NCI-H2029 (cell line): Measurements from ENCODE around the gene DENND6B.

Experiments
- DNase-seq: peaks from one replicate; lab custom pipeline; 2025; lab: John Stamatoyannopoulos, UW

The DENND6B gene

DNA sequence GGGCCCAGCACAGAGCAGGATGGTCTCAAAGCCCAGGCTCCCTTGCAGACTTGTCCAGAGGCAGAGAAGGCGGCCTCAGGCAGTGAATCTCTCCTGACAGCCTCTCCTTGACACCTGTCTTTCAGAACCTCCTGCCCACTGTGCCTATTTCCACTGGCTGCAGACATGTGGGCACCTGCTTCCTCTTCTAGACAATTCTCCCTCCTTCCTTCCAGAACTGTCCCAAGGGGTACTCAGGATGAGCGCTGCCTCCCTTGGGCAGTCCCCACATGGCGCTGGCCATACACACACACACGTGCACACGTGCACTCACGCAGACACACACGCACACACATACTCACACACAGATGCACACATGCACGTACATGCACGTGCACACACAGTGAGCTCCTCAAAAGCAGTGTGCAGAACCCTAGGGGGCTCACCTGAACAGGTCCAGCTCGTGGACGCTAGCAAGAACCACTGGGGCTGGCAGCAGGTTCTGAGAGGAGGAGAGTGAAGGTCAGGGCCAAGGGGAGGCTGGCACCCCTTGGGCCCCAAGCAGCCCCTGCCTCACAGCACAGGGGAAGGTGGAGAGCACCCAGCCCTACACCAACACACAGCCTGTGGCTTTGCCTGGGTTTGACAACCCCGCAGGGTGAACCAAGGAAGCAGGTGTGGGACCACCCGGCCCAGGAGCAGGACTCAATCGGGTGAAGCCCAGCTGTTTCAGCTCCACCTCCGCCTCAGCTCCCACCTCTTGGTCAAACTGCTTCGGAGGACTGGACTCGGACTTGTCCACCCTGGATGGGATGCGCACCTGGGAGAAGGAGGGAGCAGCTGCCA, 11.3 kb downstream of the DENND6B start:
- DNase-seq = no peak

DNA sequence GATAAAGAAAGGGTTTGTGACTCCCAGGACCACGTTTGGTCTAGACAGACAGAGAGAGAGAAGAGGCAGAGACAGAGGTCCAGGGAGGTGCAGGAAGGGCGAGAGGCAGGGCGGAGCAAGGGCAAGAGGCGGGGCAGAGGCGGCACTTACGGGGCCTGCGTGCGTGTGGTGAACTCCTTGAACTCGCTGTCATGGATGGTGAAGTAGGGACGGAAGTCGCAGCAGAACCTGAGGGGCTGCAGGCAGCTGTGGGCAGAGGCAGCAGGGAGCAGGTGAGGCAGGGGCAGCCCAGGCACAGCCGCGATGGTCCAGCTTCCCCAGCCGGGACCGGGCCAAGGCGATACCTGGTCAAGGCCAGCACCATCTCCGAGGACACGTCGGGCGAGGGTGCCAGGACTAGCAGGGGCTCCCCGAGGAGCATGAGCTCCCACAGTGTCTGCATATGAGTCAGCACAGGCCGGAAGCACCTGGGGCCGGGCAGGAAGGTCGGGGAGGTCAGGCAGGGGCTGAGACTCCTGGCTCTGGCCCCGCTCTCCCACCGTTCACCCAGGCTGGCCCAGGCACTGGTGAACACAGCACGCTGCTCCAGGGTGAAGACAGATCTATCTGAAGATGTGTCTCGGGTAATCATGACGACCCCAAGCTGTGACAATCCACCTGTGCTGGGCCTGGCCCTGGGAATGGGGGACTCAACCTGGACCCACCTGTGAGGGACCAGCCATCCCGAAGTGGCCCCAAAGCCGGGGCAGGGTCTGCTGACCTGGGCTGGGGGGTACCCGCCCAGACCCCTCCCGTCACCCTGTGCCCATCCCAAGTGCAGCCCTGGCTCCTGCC, 12.1 kb downstream of the DENND6B start:
- DNase-seq = no peak

GRCh38 chr22:50314081-50314454, 12.7 kb downstream of the DENND6B start:
- DNase-seq = no peak

GRCh38 chr22:50313600-50313999, 13.2 kb downstream of the DENND6B start:
- DNase-seq = no peak

DNA sequence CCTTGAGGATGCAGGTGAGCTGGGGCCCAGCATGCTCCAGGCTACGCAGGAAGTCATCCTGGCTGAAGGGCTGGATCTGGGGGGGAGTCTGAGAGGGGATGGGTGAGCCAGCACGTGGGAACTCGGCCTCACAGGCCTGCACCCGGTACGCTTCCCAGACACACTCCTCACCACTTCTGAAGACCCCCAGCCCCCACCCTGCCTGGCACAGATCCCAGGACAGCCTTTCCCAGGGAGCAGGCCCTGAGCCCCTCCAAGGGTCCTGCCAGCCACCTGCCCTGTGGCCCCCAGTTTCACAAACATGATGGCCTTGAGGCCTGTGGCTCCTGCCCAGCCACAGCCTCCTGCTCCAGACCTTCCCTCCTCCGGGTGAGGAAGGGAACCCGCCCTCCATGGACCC, 13.8 kb downstream of the DENND6B start:
- no peak for DNase-seq

DNA sequence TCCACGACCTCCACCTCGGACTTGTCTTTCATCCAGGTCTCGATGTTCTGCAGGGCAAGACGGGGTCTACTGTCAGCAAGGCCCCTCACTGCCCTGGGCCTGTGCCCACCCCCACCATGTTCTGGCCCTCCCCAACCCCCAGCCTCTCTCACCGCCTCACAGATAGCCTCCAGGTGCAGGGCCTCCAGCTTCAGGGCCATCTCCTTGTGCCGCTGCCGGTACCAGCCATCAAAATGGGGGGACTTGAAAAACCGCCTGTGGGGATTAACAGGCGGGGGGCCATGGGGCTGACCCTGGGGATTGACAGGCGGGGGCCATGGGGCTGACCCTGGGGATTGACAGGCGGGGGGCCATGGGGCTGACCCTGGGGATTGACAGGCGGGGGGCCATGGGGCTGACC, 14.4 kb downstream of the DENND6B start:
- DNase-seq = no peak

DNA sequence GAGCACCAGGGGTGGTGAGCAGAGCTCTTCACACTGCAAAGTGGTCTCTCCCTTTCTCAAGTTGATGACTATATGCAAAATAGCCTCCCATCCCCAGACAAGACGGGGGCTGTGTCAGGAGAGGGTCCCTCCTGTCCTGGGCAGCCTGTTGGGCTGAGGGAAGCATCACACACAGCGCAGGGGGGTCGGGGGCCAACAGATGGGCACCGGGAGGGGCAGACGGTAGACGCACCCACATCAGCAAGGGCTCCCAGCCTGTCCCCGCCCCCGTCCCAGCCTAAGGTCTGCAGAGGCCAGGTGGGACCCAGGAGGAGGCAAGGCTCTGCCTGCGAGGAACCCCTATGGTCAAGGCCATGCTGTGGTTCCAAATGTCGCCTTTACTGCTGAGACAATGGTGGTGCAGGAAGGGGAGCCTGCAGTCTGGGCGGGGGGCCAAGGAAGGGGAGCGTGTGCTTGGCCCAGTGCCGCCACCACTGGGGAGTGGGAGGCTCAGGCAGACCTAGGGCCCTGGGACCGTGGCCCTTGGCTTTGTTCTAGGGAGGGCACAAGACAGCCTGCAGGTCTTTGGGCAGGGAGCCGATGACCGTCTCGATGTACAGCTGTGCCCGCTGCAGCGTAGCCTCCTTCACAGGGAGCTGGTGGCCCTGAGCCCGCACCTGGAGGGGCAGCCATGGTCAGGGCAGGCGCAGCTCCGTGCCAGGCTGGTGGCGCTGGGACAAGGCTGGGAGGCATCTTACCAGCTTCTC, 15.0 kb downstream of the DENND6B start:
- no peak for DNase-seq

DNA sequence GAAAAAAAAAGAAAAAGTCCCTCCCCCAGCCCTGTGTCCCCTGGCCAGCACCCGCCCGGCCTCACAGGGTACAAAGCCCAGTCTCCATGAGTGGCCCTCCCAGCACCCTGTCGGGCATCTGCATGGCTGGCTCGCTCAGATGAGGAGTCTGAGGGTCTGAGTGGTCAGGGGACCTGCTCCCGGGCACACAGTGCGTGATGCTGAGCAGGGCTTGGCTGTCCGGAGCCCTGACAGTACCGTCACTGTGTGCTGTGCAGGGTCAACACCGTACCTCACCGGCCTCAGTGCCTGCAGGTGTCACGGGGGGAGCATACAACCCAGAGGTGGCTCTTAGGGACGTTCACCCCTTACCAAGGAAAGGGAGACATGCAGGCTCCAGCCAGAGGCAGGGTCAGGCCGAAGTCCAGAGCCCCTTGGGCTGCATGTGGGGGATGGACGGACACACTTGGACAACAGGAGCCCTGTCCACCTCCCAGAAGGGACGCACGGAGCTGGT, 15.8 kb downstream of the DENND6B start:
- no peak for DNase-seq

DNA sequence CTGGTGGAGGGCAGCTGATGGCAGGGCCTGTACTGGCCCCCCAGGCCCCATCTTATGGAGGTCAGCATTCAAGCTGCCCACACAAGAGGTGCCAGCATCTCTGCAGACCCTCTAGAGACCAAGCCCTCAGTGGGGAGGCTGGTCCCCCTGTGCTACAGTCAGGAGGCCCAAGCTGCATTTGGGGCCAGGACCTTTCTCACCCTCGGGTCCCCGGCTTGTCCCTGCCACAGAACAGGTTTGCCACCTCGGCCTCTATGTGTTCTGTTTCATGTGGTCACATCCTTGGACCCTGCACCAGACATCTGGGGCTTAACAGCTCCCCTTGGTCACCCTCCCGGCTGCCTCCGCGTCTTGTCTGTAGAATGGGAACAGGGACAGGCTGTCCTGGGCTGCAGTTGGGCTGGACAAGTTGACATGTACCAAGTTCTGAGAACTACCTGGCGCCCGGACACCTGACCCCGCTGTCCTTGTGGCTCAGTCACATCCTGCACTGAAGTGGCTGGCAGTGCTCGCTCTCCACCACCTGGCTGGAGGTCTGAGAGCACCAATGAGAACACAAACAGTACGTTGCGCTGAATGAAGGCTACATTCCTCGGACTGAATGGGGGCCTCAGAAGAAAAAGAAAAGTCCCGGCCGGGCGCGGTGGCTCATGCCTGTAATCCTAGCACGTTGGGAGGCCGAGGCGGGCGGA, 16.6 kb downstream of the DENND6B start:
- DNase-seq = peak; percentile 5

DNA sequence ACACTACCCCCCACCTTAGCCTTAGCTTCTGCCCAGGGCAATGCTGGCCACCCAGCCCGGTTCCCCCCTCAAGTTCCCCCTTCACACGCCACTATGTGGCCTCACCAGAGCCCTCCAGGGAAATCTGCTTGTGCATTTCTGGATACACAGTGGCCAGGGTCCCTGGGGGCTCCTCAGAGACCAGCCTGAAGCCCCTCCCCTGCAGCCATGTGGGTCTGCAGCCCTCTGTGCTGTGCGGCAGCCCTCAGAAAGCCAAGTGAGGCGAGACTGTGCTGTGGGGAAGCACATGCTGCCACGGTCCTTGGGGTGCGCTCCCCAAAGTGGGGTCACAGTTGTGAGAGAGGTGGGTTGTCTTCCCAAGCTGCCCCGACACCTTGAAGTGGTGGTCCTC, 17.2 kb downstream of the DENND6B start:
- DNase-seq = no peak

DNA sequence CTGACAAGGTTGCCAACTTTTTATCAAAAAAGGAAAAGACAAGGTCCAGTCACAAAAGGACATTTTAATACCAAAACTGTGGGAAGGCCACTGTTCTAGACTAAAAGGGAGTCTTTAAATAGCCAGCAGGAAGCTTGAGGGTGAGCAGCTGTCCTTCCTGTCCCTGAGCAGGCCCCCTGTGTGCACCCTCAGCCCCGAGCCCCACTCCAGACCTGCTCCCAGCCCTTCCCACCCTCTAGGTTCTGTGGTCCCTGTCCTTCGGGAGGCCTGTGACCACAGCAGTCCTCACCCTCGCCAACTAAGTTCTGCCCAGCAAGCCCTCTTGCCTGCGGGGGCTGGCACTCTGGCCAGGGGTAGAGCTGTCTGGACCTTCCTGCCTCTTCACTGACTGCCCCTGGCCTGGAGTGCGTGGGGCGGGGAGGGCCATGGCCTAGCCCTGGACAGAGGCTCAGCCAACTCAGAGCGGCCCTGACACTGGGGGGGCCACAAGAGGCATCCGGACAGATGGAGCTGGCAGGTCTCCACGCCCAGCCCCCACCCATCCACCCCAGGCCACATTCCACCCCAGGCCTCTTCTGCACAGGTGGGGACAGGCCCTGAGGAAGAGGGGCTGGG, 17.7 kb downstream of the DENND6B start:
- DNase-seq = no peak

DNA sequence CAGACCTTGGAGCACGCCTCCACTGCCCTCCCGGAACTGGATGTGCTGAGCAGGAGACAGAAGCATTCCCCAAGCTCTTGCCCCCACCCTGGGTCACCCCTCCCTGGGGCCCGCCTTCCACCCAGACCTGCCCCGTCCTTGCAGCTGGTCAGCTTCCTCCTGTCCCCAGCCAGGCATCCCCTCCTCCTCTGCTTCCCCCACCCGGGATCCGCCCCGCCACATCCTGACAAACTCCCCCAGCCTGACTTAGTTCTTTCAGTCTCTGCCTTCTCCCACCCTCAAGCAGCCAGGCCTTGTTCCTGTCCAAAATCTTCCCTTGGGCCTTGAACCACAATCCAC, 18.2 kb downstream of the DENND6B start:
- DNase-seq = no peak

DNA sequence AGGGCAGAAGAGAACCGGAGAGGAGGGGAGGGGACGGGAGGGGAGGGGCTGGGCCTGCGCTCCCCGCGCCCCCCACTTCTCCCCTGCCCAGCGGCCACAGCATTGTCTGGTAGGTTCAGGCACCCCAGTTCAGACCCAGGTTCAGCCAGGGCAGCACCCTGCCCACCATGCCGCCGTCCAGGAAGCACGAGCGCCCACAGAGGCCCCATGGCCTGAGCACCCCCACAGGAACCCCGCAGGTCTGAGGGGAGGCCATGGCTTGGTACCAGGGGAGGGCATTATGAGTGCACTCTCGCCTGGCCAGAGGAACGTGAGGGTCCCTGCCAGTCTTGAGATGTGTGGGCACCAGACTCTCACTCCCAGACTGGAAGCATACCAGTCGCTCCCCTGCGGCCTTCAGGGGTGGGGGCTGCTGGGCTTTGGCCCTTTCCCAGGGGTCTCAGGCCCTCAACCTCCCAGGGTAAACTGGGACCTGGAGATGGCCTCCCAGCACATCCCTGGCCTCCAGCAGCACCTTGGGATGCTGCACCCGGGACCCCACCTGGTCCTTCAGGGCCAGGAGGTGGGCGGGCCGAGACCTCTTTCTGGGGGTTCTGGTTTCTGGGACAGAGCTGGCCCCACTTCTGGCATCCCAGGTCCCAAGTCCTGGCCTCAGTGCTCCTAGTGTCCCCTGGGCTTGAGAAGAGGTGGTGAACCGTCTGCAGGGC, 18.8 kb downstream of the DENND6B start:
- no peak for DNase-seq

- DNase-seq = peak; percentile 48
These were observed 19.8 kb downstream of the DENND6B start, which contains the start of gene PLXNB2 for GRCh38 chr22:50306753-50307749. Gene PLXNB2 (minus strand): TSS chr22:50307646. CDS start chr22:50290584, 17,062 bp downstream.

DNA sequence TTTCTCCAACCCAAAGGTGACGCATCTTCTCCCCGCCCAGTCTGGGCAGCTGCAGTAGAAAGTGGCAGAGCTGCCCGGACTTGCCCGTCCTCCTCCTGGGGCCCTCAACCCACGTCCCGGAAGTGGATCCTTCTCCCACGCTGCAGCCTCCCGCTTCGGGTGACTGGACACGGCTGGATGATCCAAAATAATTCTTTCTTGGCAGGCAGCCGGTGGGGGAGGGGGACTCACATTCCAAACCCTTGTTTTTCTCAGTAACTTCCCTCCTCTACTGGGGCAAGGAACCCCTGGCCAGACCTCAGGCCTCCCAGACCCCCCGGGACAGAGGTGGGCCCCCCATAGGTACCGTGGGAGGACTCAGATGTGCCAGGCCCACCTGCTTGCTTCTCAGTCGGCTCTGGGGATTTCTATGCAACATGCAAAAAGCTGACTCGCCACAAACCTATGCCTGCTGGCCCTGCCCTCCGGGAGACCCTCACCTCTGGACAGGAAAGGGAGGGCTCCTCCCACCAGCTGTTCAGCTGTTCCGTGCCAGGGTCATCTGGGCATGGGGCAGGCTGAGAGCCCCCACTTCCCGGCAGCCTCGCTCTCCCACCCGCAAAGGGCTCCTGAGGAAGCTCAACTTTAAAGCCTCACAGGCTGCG, 20.8 kb downstream of the DENND6B start:
- DNase-seq = peak; percentile 69

DNA sequence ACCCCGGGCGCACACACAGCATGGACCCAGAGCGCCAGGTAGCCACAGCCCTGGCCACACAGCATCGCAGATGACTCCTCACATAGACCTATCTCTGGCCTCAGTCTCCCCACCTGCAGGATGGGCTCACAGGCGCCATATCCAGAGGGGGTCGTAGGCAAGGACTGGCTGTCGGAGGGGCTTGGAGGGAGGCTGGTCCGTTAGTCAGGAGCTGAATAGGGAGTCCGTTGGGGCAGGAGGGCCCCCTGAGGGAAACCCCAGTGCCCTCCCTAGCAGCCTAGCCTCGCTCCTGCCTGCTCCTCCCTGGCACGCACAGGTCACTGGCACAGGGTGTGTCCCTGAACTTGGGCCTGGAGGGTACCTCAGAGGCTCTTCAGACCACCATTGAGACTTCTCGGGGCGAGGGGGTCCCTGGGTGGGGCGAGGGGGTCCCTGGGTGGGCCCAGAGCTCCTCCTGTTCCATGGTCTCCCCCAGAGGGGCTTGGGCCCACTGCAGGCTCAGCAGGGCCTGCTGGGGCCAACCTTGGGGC, 21.4 kb downstream of the DENND6B start:
- no peak for DNase-seq

DNA sequence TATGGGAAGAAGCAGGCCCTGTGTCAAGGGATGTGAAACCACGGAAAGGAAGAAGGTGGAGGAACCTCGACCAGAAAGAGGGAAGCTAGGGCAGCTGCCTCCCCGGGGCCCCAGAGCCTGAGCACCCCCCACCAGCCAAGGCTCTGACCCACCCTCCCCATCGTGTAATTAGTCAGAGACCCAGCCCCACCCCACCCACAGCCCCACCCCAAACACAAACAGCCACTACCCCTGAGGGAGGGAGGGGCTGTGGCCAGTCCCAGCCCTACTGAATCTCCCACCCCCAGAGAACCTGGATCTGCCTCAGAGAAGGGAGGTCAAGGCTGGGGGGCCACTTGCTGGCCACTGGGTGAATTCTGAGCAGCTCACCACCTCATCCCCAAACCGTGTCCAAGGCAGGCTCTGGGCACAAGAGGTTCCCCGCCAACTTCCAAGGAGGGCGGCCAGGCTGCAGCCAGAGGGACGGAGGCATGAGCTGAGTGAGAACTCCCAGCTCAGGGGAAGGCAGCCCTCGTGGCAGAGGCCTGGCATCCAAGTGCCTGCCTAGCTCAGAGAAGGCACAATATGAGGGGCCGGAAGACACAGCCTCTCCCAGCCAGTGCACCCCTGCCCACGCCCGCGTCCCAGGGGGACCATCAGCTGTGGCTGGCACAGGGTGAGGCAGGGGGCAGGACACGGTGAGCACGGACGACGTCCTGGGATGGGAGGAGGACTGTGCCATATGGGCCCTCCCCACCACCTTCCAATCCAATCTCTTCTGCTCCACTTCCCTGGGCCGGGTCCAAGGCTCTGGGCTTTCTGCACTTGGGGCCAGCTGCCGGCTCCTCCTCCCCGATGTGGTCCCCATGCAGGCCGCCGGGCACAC, 22.1 kb downstream of the DENND6B start:
- DNase-seq = no peak
